Hepatocyte (in vitro differentiated cells): ENCODE data around the gene C1orf52.

Experiments
- CTCF ChIP-seq: fragments of 200-600 bp; sonication (generic); IDR thresholded peaks from 2 replicates; pipeline ENCODE4 v1.5.1; 2016; ENCODE audit warnings: antibody characterized with exemption, mild to moderate bottlenecking; ENCODE audit not compliant: poor library complexity
- EZH2 ChIP-seq: fragments of 200-600 bp; sonication (generic); IDR thresholded peaks from 2 replicates; pipeline ENCODE4 v1.6.1; 2016; ENCODE audit warnings: antibody characterized with exemption, mild to moderate bottlenecking, borderline replicate concordance

- TF ChIP-seq EZH2 (no peak), CTCF (peak; percentile 21)
Observed at GRCh38 chr1:85258536-85259117, 835 bp downstream of the C1orf52 start.
